Gastrocnemius medialis (tissue), 4 donors: ENCODE measurements around the gene OXGR1.

Experiments used
- POLR2A ChIP-seq, 2 donors: fragments of 450-650 bp; IDR thresholded peaks; one replicate each; pipeline ENCODE4 v1.6.1; 2017; ENCODE audit warnings: antibody characterized with exemption in 2 of 2, mild to moderate bottlenecking in 2 of 2, moderate library complexity in 2 of 2
- TF ChIP-seq, protein P1 (sequence below), 5 experiments: fragments of 450-650 bp in 3 of 5; fragments of 200-600 bp in 2 of 5; sonication (generic) in 2 of 5; IDR thresholded peaks in 4 of 5; conservative IDR thresholded peaks in 1 of 5; 1 replicate in 4 of 5; 2 replicates in 1 of 5; pipeline ENCODE4 v1.5.1; 2016 to 2019; ENCODE audit warnings: antibody characterized with exemption in 5 of 5, mild to moderate bottlenecking in 3 of 5, moderate library complexity in 3 of 5

DNA sequence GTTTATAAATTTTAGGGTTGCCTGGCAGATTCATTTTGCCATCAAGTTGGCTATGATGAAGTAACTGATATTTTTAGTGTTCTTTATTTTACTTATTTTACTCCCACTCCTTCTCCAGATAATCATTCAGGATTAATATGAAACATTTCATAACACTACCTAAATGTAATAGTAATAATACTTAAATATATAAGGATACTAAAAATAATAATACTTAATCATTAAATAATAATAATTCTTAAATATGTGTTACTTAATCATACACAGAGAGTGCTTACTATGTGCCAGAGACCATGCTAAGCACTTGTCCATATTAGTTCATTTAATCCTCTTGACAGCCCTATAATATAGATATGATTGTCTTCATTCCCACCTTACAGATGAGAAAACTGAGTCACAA is 23.0 kb upstream of the OXGR1 start:
- TF ChIP-seq, protein P1, sequence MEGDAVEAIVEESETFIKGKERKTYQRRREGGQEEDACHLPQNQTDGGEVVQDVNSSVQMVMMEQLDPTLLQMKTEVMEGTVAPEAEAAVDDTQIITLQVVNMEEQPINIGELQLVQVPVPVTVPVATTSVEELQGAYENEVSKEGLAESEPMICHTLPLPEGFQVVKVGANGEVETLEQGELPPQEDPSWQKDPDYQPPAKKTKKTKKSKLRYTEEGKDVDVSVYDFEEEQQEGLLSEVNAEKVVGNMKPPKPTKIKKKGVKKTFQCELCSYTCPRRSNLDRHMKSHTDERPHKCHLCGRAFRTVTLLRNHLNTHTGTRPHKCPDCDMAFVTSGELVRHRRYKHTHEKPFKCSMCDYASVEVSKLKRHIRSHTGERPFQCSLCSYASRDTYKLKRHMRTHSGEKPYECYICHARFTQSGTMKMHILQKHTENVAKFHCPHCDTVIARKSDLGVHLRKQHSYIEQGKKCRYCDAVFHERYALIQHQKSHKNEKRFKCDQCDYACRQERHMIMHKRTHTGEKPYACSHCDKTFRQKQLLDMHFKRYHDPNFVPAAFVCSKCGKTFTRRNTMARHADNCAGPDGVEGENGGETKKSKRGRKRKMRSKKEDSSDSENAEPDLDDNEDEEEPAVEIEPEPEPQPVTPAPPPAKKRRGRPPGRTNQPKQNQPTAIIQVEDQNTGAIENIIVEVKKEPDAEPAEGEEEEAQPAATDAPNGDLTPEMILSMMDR (IDR thresholded peaks at IDR 0.05 in 4 of 5, conservative IDR thresholded peaks at IDR 0.05 in 1 of 5): no peak
- no peak for TF ChIP-seq POLR2A (IDR thresholded peaks at IDR 0.05)
